Epithelial cell of prostate (primary cell): ENCODE measurements around the gene CYP26B1.
"Not testable (repeated sequence)": the region's sequence is repeated elsewhere in the genome, so short reads cannot be mapped to it uniquely, and the experiment has no call there.

Experiments
- DNase-seq: peaks from one replicate; pipeline ENCODE4 v3.0.0-alpha.2; 2011; ENCODE audit warnings: low read depth, low spot score
- H3K27ac ChIP-seq: fragments of 450-650 bp; 2 replicates; pipeline ENCODE4 v1.5.1; 2017; ENCODE audit warnings: mild to moderate bottlenecking

CYP26B1 gene

GRCh38 chr2:72089028-72089427 is 58.6 kb downstream of the CYP26B1 start:
- no peak for DNase-seq
- H3K27ac ChIP-seq = no peak overlapping the region

- DNase-seq, H3K27ac ChIP-seq: not testable (repeated sequence)
Observed at GRCh38 chr2:72086871-72087633, 60.6 kb downstream of the CYP26B1 start.

- no peak overlapping the region for H3K27ac ChIP-seq
- DNase-seq = no peak
Observed at GRCh38 chr2:72085513-72085912, 62.1 kb downstream of the CYP26B1 start.

GRCh38 chr2:72085036-72085435 is 62.6 kb downstream of the CYP26B1 start:
- no peak overlapping the region for H3K27ac ChIP-seq
- DNase-seq = no peak

- no peak overlapping the region for H3K27ac ChIP-seq
- no peak for DNase-seq
Observed at GRCh38 chr2:72084584-72084976, 63.1 kb downstream of the CYP26B1 start.

- no peak overlapping the region for H3K27ac ChIP-seq
- no peak for DNase-seq
Observed at GRCh38 chr2:72083751-72084583, 63.7 kb downstream of the CYP26B1 start.

GRCh38 chr2:72082887-72083286 is 64.8 kb downstream of the CYP26B1 start:
- no peak overlapping the region for H3K27ac ChIP-seq
- DNase-seq = no peak

- H3K27ac ChIP-seq = no peak overlapping the region
- DNase-seq = no peak
Observed at GRCh38 chr2:72082021-72082601, 65.6 kb downstream of the CYP26B1 start.

- no peak overlapping the region for H3K27ac ChIP-seq
- DNase-seq = no peak
Observed at GRCh38 chr2:72081451-72081850, 66.2 kb downstream of the CYP26B1 start.

GRCh38 chr2:72080286-72081145 is 67.1 kb downstream of the CYP26B1 start:
- DNase-seq = no peak
- H3K27ac ChIP-seq = no peak overlapping the region
